Gastroesophageal sphincter (tissue), 4 donors: Measurements from ENCODE around the gene E2F4. TPM values are rescaled to one million over a fixed set of nuclear protein-coding genes. Genes with fewer than 3 reads are reported as not detected.

Source experiments
- ATAC-seq: fragments of 150-250 bp; one replicate; pipeline ENCODE4 v1.9.1; 2016; ENCODE audit warnings: mild to moderate bottlenecking, moderate library complexity
- H3K27ac ChIP-seq, 4 donors: fragments of 200-600 bp; sonication (generic) in 3 of 4; 1 replicate in 3 of 4; 2 replicates in 1 of 4; pipeline ENCODE4 v1.5.1; 2016 to 2019
- H3K27me3 ChIP-seq: fragments of 200-600 bp; sonication (generic); one replicate; pipeline ENCODE4 v1.5.1; 2019
- H3K36me3 ChIP-seq, 2 donors: fragments of 200-600 bp; sonication (generic); one replicate each; pipeline ENCODE4 v1.5.1; 2019; ENCODE audit warnings: control low read depth in 1 of 2
- H3K4me1 ChIP-seq, 3 donors: fragments of 200-600 bp; sonication (generic); 1 replicate in 2 of 3; 2 replicates in 1 of 3; pipeline ENCODE4 v1.5.1; 2016 to 2019; ENCODE audit warnings: control low read depth in 2 of 3
- H3K4me3 ChIP-seq, 2 donors: fragments of 200-600 bp; sonication (generic); one replicate each; pipeline ENCODE4 v1.5.1; 2019; ENCODE audit warnings: mild to moderate bottlenecking in 1 of 2, moderate library complexity in 1 of 2
- H3K9me3 ChIP-seq, 3 donors: fragments of 200-600 bp; sonication (generic); one replicate each; pipeline ENCODE4 v1.5.1; 2017 to 2019; ENCODE audit warnings: control low read depth in 2 of 3
- CTCF ChIP-seq, 4 experiments: fragments of 200-600 bp in 2 of 4; fragments of 450-650 bp in 2 of 4; sonication (generic) in 1 of 4; IDR thresholded peaks; one replicate each; pipeline ENCODE4 v1.5.1; 2017 to 2019; ENCODE audit warnings: antibody characterized with exemption in 4 of 4, mild to moderate bottlenecking in 2 of 4, moderate library complexity in 2 of 4
- EP300 ChIP-seq: sonication (generic); formaldehyde crosslinking; IDR thresholded peaks from one replicate; pipeline ENCODE4 v1.6.1; 2017; ENCODE audit warnings: antibody characterized with exemption, mild to moderate bottlenecking
- POLR2A ChIP-seq, 2 donors: fragments of 450-650 bp; IDR thresholded peaks; one replicate each; pipeline ENCODE4 v1.6.1; 2017; ENCODE audit warnings: antibody characterized with exemption in 2 of 2, mild to moderate bottlenecking in 2 of 2, moderate library complexity in 1 of 2
- POLR2AphosphoS5 ChIP-seq: sonication (generic); formaldehyde crosslinking; IDR thresholded peaks from one replicate; pipeline ENCODE4 v1.6.1; 2017; ENCODE audit warnings: antibody characterized with exemption
- WGBS, 2 donors: methylation state at CpG; one replicate each; pipeline ENCODE4 v1.1.5; 2018; ENCODE audit warnings: low coverage in 1 of 2; 5-methylcytosine and 5-hydroxymethylcytosine counted together
- total RNA-seq, 4 donors: library from RNA; depleted of rRNA; stranded (reverse); fragments of >200 nt; gene quantifications; one replicate each; pipeline ENCODE4 v1.1.0, GENCODE V29; 2016

E2F4 gene
- total RNA-seq, 4 donors from 2014 or later = 55.0 to 89.8 (median 76.2) TPM

GRCh38 chr16:67202956-67203493, 11.1 kb downstream of the E2F4 start:
- 92% methylated on average over 2 of the region's 23 CpGs; no CpG with 5 or more reads in 1 of the 2 donors for WGBS, 2 donors
- Histone ChIP-seq H3K9me3 (no peaks in the 10 kb centered on the region), H3K4me3 (no peak overlapping the region), H3K27me3 (no peaks in the 10 kb centered on the region), H3K36me3 (peaks cover 0 to 65% of the 10 kb centered on the region in 2 donors), H3K4me1 (peaks cover 0 to 21% (median 12%) of the 10 kb centered on the region in 3 donors), H3K27ac (no peak overlapping the region)
- TF ChIP-seq EP300 (no peak), CTCF (IDR thresholded peaks at IDR 0.05) (no peak), POLR2A (IDR thresholded peaks at IDR 0.05) (no peak), POLR2AphosphoS5 (no peak)
- ATAC-seq = no peak

DNA sequence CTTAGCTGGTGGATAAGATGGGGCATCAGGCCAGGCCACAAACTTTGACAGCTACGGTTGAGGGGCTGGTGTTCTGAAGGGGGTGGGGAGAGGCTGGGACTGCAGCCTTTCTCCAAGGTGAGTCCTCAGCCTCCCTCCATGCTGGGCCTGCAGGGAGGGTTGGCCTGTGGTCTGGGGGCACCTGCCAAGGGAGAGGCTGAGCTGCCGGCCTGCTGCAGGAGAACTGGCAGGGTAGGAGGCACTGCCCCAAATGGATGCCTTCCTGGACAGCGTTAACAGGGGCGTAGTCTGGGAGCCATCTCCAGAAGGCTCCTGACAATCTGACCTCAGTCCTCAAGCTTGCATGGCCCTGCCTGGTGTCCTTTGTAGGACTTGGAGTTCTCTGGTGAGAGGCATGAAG, 12.1 kb downstream of the E2F4 start:
- ATAC-seq = no peak
- TF ChIP-seq POLR2AphosphoS5 (no peak), EP300 (no peak), POLR2A (IDR thresholded peaks at IDR 0.05) (no peak), CTCF (IDR thresholded peaks at IDR 0.05) (no peak)

GRCh38 chr16:67206129-67206837, 14.3 kb downstream of the E2F4 start:
- no peak overlapping the region for H3K27ac ChIP-seq
- WGBS, 2 donors = 90 to 92% methylated on average over 3 to 6 of the region's 8 CpGs
- H3K4me1 ChIP-seq = no peaks in the 10 kb centered on the region
- TF ChIP-seq POLR2A (IDR thresholded peaks at IDR 0.05) = no peak
- TF ChIP-seq POLR2AphosphoS5 = no peak
- TF ChIP-seq EP300 = no peak
- TF ChIP-seq CTCF (IDR thresholded peaks at IDR 0.05) = no peak
- no peak for ATAC-seq
- no peaks in the 10 kb centered on the region for H3K9me3 ChIP-seq
- H3K27me3 ChIP-seq = no peaks in the 10 kb centered on the region
- no peak overlapping the region for H3K4me3 ChIP-seq
- H3K36me3 ChIP-seq = peaks cover 0 to 68% of the 10 kb centered on the region in 2 donors

More for the DNA sequence above, 12.1 kb downstream of the E2F4 start:
- Histone ChIP-seq H3K27ac (no peak overlapping the region), H3K27me3 (no peaks in the 10 kb centered on the region), H3K4me3 (no peak overlapping the region), H3K4me1 (peaks cover 0 to 10% (median 5%) of the 10 kb centered on the region in 3 donors), H3K9me3 (no peaks in the 10 kb centered on the region), H3K36me3 (peaks cover 0 to 56% of the 10 kb centered on the region in 2 donors)
- WGBS, 2 donors = no CpG with 5 or more reads among the region's 4 CpGs

GRCh38 chr16:67206838-67207248, 14.9 kb downstream of the E2F4 start:
- peaks cover 0 to 65% of the 10 kb centered on the region in 2 donors for H3K36me3 ChIP-seq
- no peaks in the 10 kb centered on the region for H3K27me3 ChIP-seq
- no peak overlapping the region for H3K4me3 ChIP-seq
- TF ChIP-seq EP300 (no peak), CTCF (IDR thresholded peaks at IDR 0.05) (no peak), POLR2AphosphoS5 (no peak), POLR2A (IDR thresholded peaks at IDR 0.05) (no peak)
- no peak for ATAC-seq
- WGBS, 2 donors = no CpG with 5 or more reads among the region's 3 CpGs
- no peak overlapping the region for H3K27ac ChIP-seq
- no peaks in the 10 kb centered on the region for H3K4me1 ChIP-seq
- H3K9me3 ChIP-seq = no peaks in the 10 kb centered on the region
